ENCODE data around the gene TSPAN14.

GRCh38 chr10:80427541-80427940 is 26.6 kb upstream of the TSPAN14 start:
- no peak for TF ChIP-seq POLR2A (IDR thresholded peaks at IDR 0.05)
- TF ChIP-seq CTCF (IDR thresholded peaks at IDR 0.05), result no peak
